Prostate gland (tissue), 2 donors: ENCODE data around the gene ABCD2.

ENCODE experiments used
- POLR2AphosphoS5 ChIP-seq: sonication (generic); formaldehyde crosslinking; IDR thresholded peaks from one replicate; pipeline ENCODE4 v1.6.1; 2017; ENCODE audit warnings: antibody characterized with exemption
- TF ChIP-seq, protein P1 (sequence below), 4 experiments: fragments of 200-600 bp in 2 of 4; fragments of 450-650 bp in 2 of 4; sonication (generic) in 2 of 4; IDR thresholded peaks; 1 replicate in 3 of 4; 2 replicates in 1 of 4; pipeline ENCODE4 v1.5.1; 2016 to 2019; ENCODE audit warnings: antibody characterized with exemption in 4 of 4, mild to moderate bottlenecking in 2 of 4, moderate library complexity in 2 of 4

DNA sequence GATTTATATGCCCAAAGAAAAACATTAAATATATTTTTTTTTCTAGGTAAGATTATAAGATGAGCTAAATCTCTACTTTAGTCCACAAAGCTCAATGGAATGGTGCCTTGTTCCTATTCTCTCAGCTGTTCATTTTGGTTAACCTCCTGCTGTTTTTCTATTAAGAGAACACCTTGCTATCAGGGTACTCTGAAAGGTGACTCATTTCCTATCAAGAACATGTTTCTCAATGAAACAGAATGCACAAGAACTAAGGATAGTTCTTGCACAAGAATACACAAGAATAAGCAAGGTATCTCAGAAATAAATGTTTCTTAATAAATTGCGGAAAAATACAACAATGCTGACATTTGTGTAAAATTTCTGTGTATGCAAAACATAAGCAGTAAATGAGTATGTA lies 14.1 kb downstream of the ABCD2 start:
- TF ChIP-seq, protein P1, sequence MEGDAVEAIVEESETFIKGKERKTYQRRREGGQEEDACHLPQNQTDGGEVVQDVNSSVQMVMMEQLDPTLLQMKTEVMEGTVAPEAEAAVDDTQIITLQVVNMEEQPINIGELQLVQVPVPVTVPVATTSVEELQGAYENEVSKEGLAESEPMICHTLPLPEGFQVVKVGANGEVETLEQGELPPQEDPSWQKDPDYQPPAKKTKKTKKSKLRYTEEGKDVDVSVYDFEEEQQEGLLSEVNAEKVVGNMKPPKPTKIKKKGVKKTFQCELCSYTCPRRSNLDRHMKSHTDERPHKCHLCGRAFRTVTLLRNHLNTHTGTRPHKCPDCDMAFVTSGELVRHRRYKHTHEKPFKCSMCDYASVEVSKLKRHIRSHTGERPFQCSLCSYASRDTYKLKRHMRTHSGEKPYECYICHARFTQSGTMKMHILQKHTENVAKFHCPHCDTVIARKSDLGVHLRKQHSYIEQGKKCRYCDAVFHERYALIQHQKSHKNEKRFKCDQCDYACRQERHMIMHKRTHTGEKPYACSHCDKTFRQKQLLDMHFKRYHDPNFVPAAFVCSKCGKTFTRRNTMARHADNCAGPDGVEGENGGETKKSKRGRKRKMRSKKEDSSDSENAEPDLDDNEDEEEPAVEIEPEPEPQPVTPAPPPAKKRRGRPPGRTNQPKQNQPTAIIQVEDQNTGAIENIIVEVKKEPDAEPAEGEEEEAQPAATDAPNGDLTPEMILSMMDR (IDR thresholded peaks at IDR 0.05) = no peak
- TF ChIP-seq POLR2AphosphoS5 = no peak
